Keratinocyte (primary cell): ENCODE data around the gene SCFD2. TPM values are rescaled to one million over a fixed set of nuclear protein-coding genes. Genes with fewer than 3 reads are reported as not detected.
"Not testable (repeated sequence)": the region's sequence is repeated elsewhere in the genome, so short reads cannot be mapped to it uniquely, and the experiment has no call there.

ENCODE experiments used
- DNase-seq: peaks from one replicate; pipeline ENCODE4 v3.0.0-alpha.2; 2011; ENCODE audit warnings: low read depth, missing footprints, low spot score
- FAIRE-seq: peaks from 2 replicates; lab custom pipeline; 2011; peaks lifted over from hg19 to GRCh38; lab: Jason Lieb, UNC
- H2AFZ ChIP-seq: 2 replicates; pipeline ENCODE4 v1.6.0; 2012; ENCODE audit warnings: low read length, control low read depth, inconsistent platforms; ENCODE audit not compliant: control insufficient read depth
- H3K27ac ChIP-seq: 2 replicates; pipeline ENCODE4 v1.5.1; 2011; ENCODE audit warnings: low read length; ENCODE audit not compliant: control insufficient read depth, insufficient read depth
- H3K27me3 ChIP-seq: 3 replicates; pipeline ENCODE4 v1.6.0; 2011; ENCODE audit warnings: low read length; ENCODE audit not compliant: control insufficient read depth, insufficient read depth; ENCODE audit errors: extremely low read depth
- H3K36me3 ChIP-seq, 2 experiments: 2 replicates in 1 of 2; 3 replicates in 1 of 2; pipeline ENCODE4 v1.5.1; 2011; ENCODE audit warnings: low read length in 2 of 2, mild to moderate bottlenecking in 1 of 2; ENCODE audit not compliant: control insufficient read depth in 2 of 2, insufficient read depth in 2 of 2; ENCODE audit errors: extremely low read depth in 1 of 2
- H3K4me1 ChIP-seq: 3 replicates; pipeline ENCODE4 v1.5.1; 2011; ENCODE audit warnings: low read length; ENCODE audit not compliant: control insufficient read depth, insufficient read depth; ENCODE audit errors: extremely low read depth
- H3K4me2 ChIP-seq: 3 replicates; pipeline ENCODE4 v1.6.0; 2011; ENCODE audit warnings: low read depth, low read length; ENCODE audit not compliant: control insufficient read depth, insufficient read depth; ENCODE audit errors: extremely low read depth
- H3K4me3 ChIP-seq, 3 experiments: fragments of 200-600 bp in 1 of 3; sonication (generic) in 1 of 3; 2 replicates in 2 of 3; 3 replicates in 1 of 3; pipeline ENCODE4 v1.5.1; 2011 to 2016; ENCODE audit warnings: low read length in 3 of 3, mild to moderate bottlenecking in 3 of 3, control low read depth in 2 of 3, inconsistent platforms in 1 of 3, low read depth in 1 of 3, mixed read lengths in 1 of 3, mixed run types in 1 of 3, moderate library complexity in 1 of 3; ENCODE audit not compliant: control insufficient read depth in 2 of 3, insufficient read depth in 2 of 3; ENCODE audit errors: extremely low read depth in 1 of 3
- H3K79me2 ChIP-seq: 2 replicates; pipeline ENCODE4 v1.6.0; 2012; ENCODE audit warnings: low read length; ENCODE audit not compliant: control insufficient read depth, insufficient read depth
- H3K9ac ChIP-seq: 3 replicates; pipeline ENCODE4 v1.6.0; 2011; ENCODE audit warnings: low read length; ENCODE audit not compliant: control insufficient read depth, insufficient read depth; ENCODE audit errors: extremely low read depth
- H3K9me1 ChIP-seq: 3 replicates; pipeline ENCODE4 v1.6.0; 2011; ENCODE audit warnings: low read length; ENCODE audit not compliant: control insufficient read depth, insufficient read depth; ENCODE audit errors: extremely low read depth
- H3K9me3 ChIP-seq: 2 replicates; pipeline ENCODE4 v1.5.1; 2012; ENCODE audit warnings: low read depth, low read length; ENCODE audit not compliant: control insufficient read depth
- H4K20me1 ChIP-seq: 3 replicates; pipeline ENCODE4 v1.6.0; 2011; ENCODE audit warnings: low read length; ENCODE audit not compliant: control insufficient read depth, insufficient read depth; ENCODE audit errors: extremely low read depth
- EZH2 ChIP-seq: IDR thresholded peaks from one replicate; pipeline ENCODE4 v1.6.1; 2012; ENCODE audit warnings: inconsistent platforms, mild to moderate bottlenecking, low read length, moderate library complexity
- dilution Hi-C: fragments of 300-500 bp; cut with MboI; formaldehyde crosslinking; loops from one replicate; pipeline ENCODE4 v1.7.0; 2020; ENCODE audit warnings: low sequenced_read_pairs; ENCODE audit not compliant: extremely low pct_ligation_motif_present
- polyA plus RNA-seq, 5 experiments: library from polyadenylated mRNA; depleted of rRNA in 3 of 5; stranded (reverse) in 3 of 5; stranded (forward) in 1 of 5; unstranded in 1 of 5; fragments of >200 nt; gene quantifications; 1 replicate in 1 of 5; 2 replicates in 3 of 5; 3 replicates in 1 of 5; pipeline versions ENCODE4 v1.2.1 to v1.2.3, GENCODE V29; 2011 to 2012; ENCODE audit warnings: missing spikeins in 2 of 5, low read depth in 1 of 5, low replicate concordance in 1 of 5
- TF ChIP-seq, protein P1 (sequence below), 3 experiments: IDR thresholded peaks in 1 of 3; conservative IDR thresholded peaks in 1 of 3; optimal IDR thresholded peaks in 1 of 3; 2 replicates in 2 of 3; 3 replicates in 1 of 3; pipeline versions ENCODE3 to v1.5.1; 2011; ENCODE audit warnings: low read length in 3 of 3, mild to moderate bottlenecking in 3 of 3, moderate library complexity in 2 of 3, control low read depth in 1 of 3, inconsistent platforms in 1 of 3; ENCODE audit not compliant: insufficient read depth in 2 of 3; ENCODE audit errors: extremely low read depth in 1 of 3

SCFD2 gene
- polyA plus RNA-seq, 1 donor (not counting 4 experiments of a cell fraction or from before 2014, with no cell fraction given): 13.9 TPM

DNA sequence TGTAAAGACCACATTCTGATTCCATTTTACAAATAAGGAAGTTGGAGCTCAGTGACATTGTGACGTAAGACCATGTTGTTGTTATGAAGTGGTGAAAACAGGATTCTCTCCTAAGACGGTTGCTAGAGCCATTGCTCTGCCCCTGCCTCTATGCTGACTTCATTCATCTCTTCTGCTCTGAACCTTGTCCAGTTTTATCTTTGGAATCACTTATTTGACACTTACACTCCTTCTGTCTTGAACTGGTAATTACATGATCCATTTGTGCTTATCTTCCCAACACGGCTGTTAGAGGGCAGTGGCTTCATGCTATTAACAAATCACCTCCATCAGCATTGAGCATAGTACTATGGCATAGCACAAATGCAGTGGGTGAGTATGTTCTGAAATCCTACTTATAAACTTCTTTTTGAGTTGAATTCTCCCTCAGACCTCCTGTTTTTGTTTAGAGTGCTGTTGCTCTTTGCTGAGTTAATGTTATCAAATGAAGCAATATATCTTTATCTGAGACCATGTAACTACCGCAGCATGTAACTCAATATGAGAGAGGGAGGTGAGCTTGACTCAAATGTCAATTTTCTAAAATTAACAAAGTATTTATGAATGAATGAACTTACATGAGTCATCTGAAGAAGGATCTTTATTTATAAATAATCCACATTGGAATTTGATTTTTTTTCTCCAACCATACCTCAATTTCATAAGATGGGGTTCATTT lies 326.0 kb downstream of the SCFD2 start:
- Histone ChIP-seq H3K27ac (no peak overlapping the region), H3K9ac (no peak overlapping the region), H2AFZ (no peak overlapping the region), H3K4me1 (no peaks in the 10 kb centered on the region), H3K4me2 (no peak overlapping the region), H3K27me3 (no peaks in the 10 kb centered on the region), H3K9me1 (no peaks in the 10 kb centered on the region), H4K20me1 (no peaks in the 10 kb centered on the region), H3K9me3 (no peaks in the 10 kb centered on the region), H3K79me2 (no peaks in the 10 kb centered on the region), H3K36me3 (no peaks in the 10 kb centered on the region), H3K4me3 (no peak overlapping the region)
- TF ChIP-seq EZH2: no peak
- TF ChIP-seq, protein P1, sequence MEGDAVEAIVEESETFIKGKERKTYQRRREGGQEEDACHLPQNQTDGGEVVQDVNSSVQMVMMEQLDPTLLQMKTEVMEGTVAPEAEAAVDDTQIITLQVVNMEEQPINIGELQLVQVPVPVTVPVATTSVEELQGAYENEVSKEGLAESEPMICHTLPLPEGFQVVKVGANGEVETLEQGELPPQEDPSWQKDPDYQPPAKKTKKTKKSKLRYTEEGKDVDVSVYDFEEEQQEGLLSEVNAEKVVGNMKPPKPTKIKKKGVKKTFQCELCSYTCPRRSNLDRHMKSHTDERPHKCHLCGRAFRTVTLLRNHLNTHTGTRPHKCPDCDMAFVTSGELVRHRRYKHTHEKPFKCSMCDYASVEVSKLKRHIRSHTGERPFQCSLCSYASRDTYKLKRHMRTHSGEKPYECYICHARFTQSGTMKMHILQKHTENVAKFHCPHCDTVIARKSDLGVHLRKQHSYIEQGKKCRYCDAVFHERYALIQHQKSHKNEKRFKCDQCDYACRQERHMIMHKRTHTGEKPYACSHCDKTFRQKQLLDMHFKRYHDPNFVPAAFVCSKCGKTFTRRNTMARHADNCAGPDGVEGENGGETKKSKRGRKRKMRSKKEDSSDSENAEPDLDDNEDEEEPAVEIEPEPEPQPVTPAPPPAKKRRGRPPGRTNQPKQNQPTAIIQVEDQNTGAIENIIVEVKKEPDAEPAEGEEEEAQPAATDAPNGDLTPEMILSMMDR (optimal IDR thresholded peaks at IDR 0.05 in 1 of 3, IDR thresholded peaks at IDR 0.05 in 1 of 3, conservative IDR thresholded peaks at IDR 0.05 in 1 of 3; ENCODE audit: extremely low read depth in 1 of 3, insufficient read depth in 2 of 3, low read length in 3 of 3): no peak
- dilution Hi-C loops: no loop called here
- DNase-seq: no peak
- FAIRE-seq: no peak

DNA sequence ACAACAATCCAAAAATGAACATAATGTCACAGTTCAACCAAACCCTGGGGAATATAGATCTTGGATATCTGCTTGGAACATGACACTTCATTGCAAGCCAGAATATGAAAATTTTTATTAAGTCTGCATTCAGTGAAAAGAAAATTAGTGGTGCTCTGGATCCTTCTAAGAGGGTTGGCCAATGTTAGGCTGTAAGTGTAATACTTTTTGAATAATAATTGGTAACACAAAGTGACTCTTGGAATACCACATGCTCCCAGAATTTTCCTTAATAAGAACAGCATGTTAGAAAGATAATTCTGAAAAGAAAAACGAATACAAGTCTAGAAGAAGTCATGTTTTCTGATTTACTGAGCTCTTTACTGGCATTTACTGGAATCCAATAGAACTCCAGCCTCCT lies 328.0 kb downstream of the SCFD2 start:
- H3K9ac ChIP-seq: no peak overlapping the region
- no peak for FAIRE-seq
- no peaks in the 10 kb centered on the region for H3K9me1 ChIP-seq
- H4K20me1 ChIP-seq: no peaks in the 10 kb centered on the region
- no peaks in the 10 kb centered on the region for H3K9me3 ChIP-seq
- no peaks in the 10 kb centered on the region for H3K4me1 ChIP-seq
- TF ChIP-seq, protein P1 (optimal IDR thresholded peaks at IDR 0.05 in 1 of 3, IDR thresholded peaks at IDR 0.05 in 1 of 3, conservative IDR thresholded peaks at IDR 0.05 in 1 of 3; ENCODE audit: extremely low read depth in 1 of 3, insufficient read depth in 2 of 3, low read length in 3 of 3): no peak
- TF ChIP-seq EZH2: no peak
- no peak overlapping the region for H2AFZ ChIP-seq
- H3K4me3 ChIP-seq: no peak overlapping the region
- H3K36me3 ChIP-seq: no peaks in the 10 kb centered on the region
- no peak overlapping the region for H3K27ac ChIP-seq
- no peak overlapping the region for H3K4me2 ChIP-seq
- H3K79me2 ChIP-seq: no peaks in the 10 kb centered on the region
- dilution Hi-C loops: no loop called here
- H3K27me3 ChIP-seq: no peaks in the 10 kb centered on the region
- no peak for DNase-seq

DNA sequence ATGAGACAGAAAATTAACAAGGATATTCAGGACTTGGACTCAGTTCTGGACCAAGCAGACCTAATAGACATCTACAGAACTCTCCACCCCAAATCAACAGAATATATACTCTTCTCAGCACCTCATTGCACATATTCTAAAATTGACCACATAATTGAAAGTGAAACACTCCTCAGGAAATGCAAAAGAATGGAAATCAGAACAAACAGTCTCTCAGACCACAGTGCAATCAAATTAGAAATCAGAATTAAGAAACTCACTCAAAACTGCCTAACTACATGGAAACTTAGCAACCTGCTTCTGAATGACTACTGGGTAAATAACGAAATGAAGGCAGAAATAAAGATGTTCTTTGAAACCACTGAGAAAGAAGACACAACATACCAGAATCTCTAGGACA lies 333.0 kb downstream of the SCFD2 start:
- H2AFZ ChIP-seq, H3K9me1 ChIP-seq, H3K79me2 ChIP-seq, FAIRE-seq, H3K9me3 ChIP-seq, dilution Hi-C loops, H3K4me2 ChIP-seq, DNase-seq, H3K27ac ChIP-seq, H3K4me1 ChIP-seq, H3K9ac ChIP-seq, H3K36me3 ChIP-seq, H3K4me3 ChIP-seq, H4K20me1 ChIP-seq, H3K27me3 ChIP-seq: not testable (repeated sequence)
